Small intestine (tissue), 7 donors: Measurements from ENCODE around the gene HOXA3. TPM values are rescaled to one million over a fixed set of nuclear protein-coding genes. Genes with fewer than 3 reads are reported as not detected.

Source experiments
- DNase-seq, 2 donors: peaks; one replicate each; pipeline versions ENCODE4 v3.0.0 to v3.0.0-alpha.2; 2013
- FAIRE-seq: peaks from 2 replicates; lab custom pipeline; 2012; peaks lifted over from hg19 to GRCh38; lab: Jason Lieb, UNC
- H3K27ac ChIP-seq, 3 donors: one replicate each; pipeline ENCODE4 v1.5.1; 2013; ENCODE audit warnings: low read length in 2 of 3, mild to moderate bottlenecking in 2 of 3, control low read depth in 1 of 3, inconsistent platforms in 1 of 3, low read depth in 1 of 3, moderate library complexity in 1 of 3
- H3K27me3 ChIP-seq, 3 donors: one replicate each; pipeline ENCODE4 v1.6.1; 2013; ENCODE audit warnings: low read length in 3 of 3, inconsistent platforms in 1 of 3; ENCODE audit not compliant: control insufficient read depth in 3 of 3, insufficient read depth in 3 of 3
- H3K36me3 ChIP-seq, 3 donors: one replicate each; pipeline ENCODE4 v1.6.1; 2013; ENCODE audit warnings: low read length in 3 of 3, inconsistent platforms in 1 of 3, low read depth in 1 of 3, mild to moderate bottlenecking in 1 of 3, moderate library complexity in 1 of 3; ENCODE audit not compliant: control insufficient read depth in 3 of 3, insufficient read depth in 2 of 3
- H3K4me1 ChIP-seq, 3 donors: one replicate each; pipeline ENCODE4 v1.6.1; 2013; ENCODE audit warnings: low read length in 2 of 3, inconsistent platforms in 1 of 3, low read depth in 1 of 3, mild to moderate bottlenecking in 1 of 3, moderate library complexity in 1 of 3; ENCODE audit not compliant: control insufficient read depth in 3 of 3, insufficient read depth in 2 of 3
- H3K4me3 ChIP-seq, 3 donors: one replicate each; pipeline ENCODE4 v1.5.1; 2013; ENCODE audit warnings: low read length in 3 of 3, control low read depth in 1 of 3, inconsistent platforms in 1 of 3, low read depth in 1 of 3, mild to moderate bottlenecking in 1 of 3, moderate library complexity in 1 of 3
- H3K9me3 ChIP-seq, 2 donors: one replicate each; pipeline ENCODE4 v1.6.1; 2013; ENCODE audit warnings: low read depth in 1 of 2, low read length in 1 of 2; ENCODE audit not compliant: control insufficient read depth in 2 of 2, insufficient read depth in 1 of 2
- WGBS, 3 donors: extraction: QIAGEN DNeasy Blood & Tissue Kit; methylation state at CpG; one replicate each; pipeline ENCODE4 v1.1.7; 2013; 5-methylcytosine and 5-hydroxymethylcytosine counted together
- polyA plus RNA-seq, 4 donors: library from polyadenylated mRNA; stranded (reverse) in 3 of 4; unstranded in 1 of 4; fragments of 200-250 nt in 3 of 4; fragments of 120-200 nt in 1 of 4; gene quantifications; one replicate each; pipeline versions ENCODE4 v1.2.1 to v1.2.3, GENCODE V29; 2013
- donor health status: healthy with polysubstance abuse.
- donor health status: control.
- donor health status: control.
- donor health status: Bipolar disorder and iron deficiency.
- donor health status: healthy.

Gene HOXA3
- polyA plus RNA-seq, 4 donors, result 0.45 to 47.4 (median 1.9) TPM

GRCh38 chr7:27130540-27131389 lies 21.6 kb downstream of the HOXA3 start, which contains the start of gene HOXA4:
TSS of gene HOXA4 (minus strand) at chr7:27130757. CDS start at chr7:27130733, 24 bp downstream.
- FAIRE-seq (no peak), DNase-seq (peak; percentile 84 to 96)
- Histone ChIP-seq H3K36me3 (peaks cover 0 to 4% (median 0%) of the 10 kb centered on the region in 3 donors), H3K4me1 (peaks cover 0 to 54% (median 11%) of the 10 kb centered on the region in 3 donors), H3K27me3 (peaks cover 0 to 6% (median 0%) of the 10 kb centered on the region in 3 donors), H3K9me3 (no peaks in the 10 kb centered on the region), H3K4me3 (peak within 1 kb of the TSS; percentile 45 to 85 (median 70)), H3K27ac (peak within 1 kb of the TSS; percentile 63 to 87 (median 85))
- 4 to 14% (median 6%) methylated on average over 56 to 67 of the region's 67 CpGs for WGBS, 3 donors

GRCh38 chr7:27129729-27130539 lies 22.4 kb downstream of the HOXA3 start:
- H3K27me3 ChIP-seq, result peaks cover 0 to 6% (median 0%) of the 10 kb centered on the region in 3 donors

GRCh38 chr7:27128776-27129728 lies 23.3 kb downstream of the HOXA3 start:
- H3K4me3 ChIP-seq, result peak overlapping the region in 2 of 3 donors; percentile 60 to 70
- peaks cover 2 to 53% (median 11%) of the 10 kb centered on the region in 3 donors for H3K4me1 ChIP-seq
- H3K9me3 ChIP-seq, result no peaks in the 10 kb centered on the region
- peaks cover 0 to 13% (median 0%) of the 10 kb centered on the region in 3 donors for H3K36me3 ChIP-seq
- H3K27me3 ChIP-seq, result peaks cover 0 to 6% (median 4%) of the 10 kb centered on the region in 3 donors
- DNase-seq, result no peak
- no peak for FAIRE-seq
- H3K27ac ChIP-seq, result peak overlapping the region in 2 of 3 donors; percentile 71 to 78
- WGBS, 3 donors, result 15 to 46% (median 36%) methylated on average over 28 of the region's 28 CpGs

More at GRCh38 chr7:27129729-27130539, 22.4 kb downstream of the HOXA3 start:
- WGBS, 3 donors, result 9 to 21% (median 15%) methylated on average over 41 to 72 of the region's 72 CpGs
- DNase-seq, result peak; percentile 68 to 80
- no peak for FAIRE-seq
- peak overlapping the region; percentile 30 to 78 (median 71) for H3K27ac ChIP-seq
- peaks cover 0 to 4% (median 0%) of the 10 kb centered on the region in 3 donors for H3K36me3 ChIP-seq
- H3K9me3 ChIP-seq, result no peaks in the 10 kb centered on the region
- H3K4me3 ChIP-seq, result peak overlapping the region; percentile 35 to 85 (median 70)
- peaks cover 0 to 55% (median 11%) of the 10 kb centered on the region in 3 donors for H3K4me1 ChIP-seq

- Histone ChIP-seq H3K9me3 (no peaks in the 10 kb centered on the region), H3K4me3 (no peak overlapping the region), H3K27me3 (peaks cover 0 to 12% (median 0%) of the 10 kb centered on the region in 3 donors), H3K4me1 (peaks cover 4 to 53% (median 6%) of the 10 kb centered on the region in 3 donors), H3K27ac (peak overlapping the region in 2 of 3 donors; percentile 30 to 71), H3K36me3 (peaks cover 0 to 19% (median 0%) of the 10 kb centered on the region in 3 donors)
- FAIRE-seq (no peak), DNase-seq (peak in 1 of 2 donors; percentile 41)
- 40 to 61% (median 51%) methylated on average over 2 of the region's 2 CpGs for WGBS, 3 donors
Measured at GRCh38 chr7:27128034-27128433, 24.3 kb downstream of the HOXA3 start.

GRCh38 chr7:27126596-27127327 lies 25.6 kb downstream of the HOXA3 start:
- H3K36me3 ChIP-seq, result peaks cover 0 to 28% (median 0%) of the 10 kb centered on the region in 3 donors
- peaks cover 4 to 61% (median 6%) of the 10 kb centered on the region in 3 donors for H3K4me1 ChIP-seq
- peak overlapping the region in 2 of 3 donors; percentile 42 to 71 for H3K27ac ChIP-seq
- no peak for DNase-seq
- WGBS, 3 donors, result 35 to 38% (median 38%) methylated on average over 3 of the region's 3 CpGs
- H3K4me3 ChIP-seq, result no peak overlapping the region
- no peaks in the 10 kb centered on the region for H3K9me3 ChIP-seq
- H3K27me3 ChIP-seq, result peaks cover 0 to 12% (median 0%) of the 10 kb centered on the region in 3 donors
- FAIRE-seq, result no peak

GRCh38 chr7:27125986-27126394 lies 26.4 kb downstream of the HOXA3 start:
- Histone ChIP-seq H3K4me3 (no peak overlapping the region), H3K27me3 (peaks cover 0 to 12% (median 0%) of the 10 kb centered on the region in 3 donors), H3K4me1 (peaks cover 4 to 61% (median 7%) of the 10 kb centered on the region in 3 donors), H3K9me3 (no peaks in the 10 kb centered on the region), H3K27ac (peak overlapping the region in 2 of 3 donors; percentile 48 to 82), H3K36me3 (peaks cover 0 to 28% (median 0%) of the 10 kb centered on the region in 3 donors)
- FAIRE-seq (no peak), DNase-seq (no peak)
- 58 to 81% (median 77%) methylated on average over 5 of the region's 5 CpGs for WGBS, 3 donors
